Panc1 (cell line): ENCODE results near the gene TCF15.

ENCODE experiments used
- POLR2AphosphoS5 ChIP-seq: IDR thresholded peaks from 2 replicates; pipeline ENCODE4 v1.6.1; 2012; ENCODE audit warnings: mild to moderate bottlenecking, low read depth, low read length, moderate library complexity
- SIN3A ChIP-seq: IDR thresholded peaks from 2 replicates; pipeline ENCODE4 v1.6.1; 2012; ENCODE audit warnings: low read depth, mild to moderate bottlenecking, low read length, moderate library complexity, borderline replicate concordance; ENCODE audit not compliant: insufficient read depth
- TF ChIP-seq, protein P1 (sequence below): fragments of 450-650 bp; IDR thresholded peaks from 2 replicates; pipeline ENCODE4 v1.5.1; 2017; ENCODE audit warnings: mild to moderate bottlenecking

DNA sequence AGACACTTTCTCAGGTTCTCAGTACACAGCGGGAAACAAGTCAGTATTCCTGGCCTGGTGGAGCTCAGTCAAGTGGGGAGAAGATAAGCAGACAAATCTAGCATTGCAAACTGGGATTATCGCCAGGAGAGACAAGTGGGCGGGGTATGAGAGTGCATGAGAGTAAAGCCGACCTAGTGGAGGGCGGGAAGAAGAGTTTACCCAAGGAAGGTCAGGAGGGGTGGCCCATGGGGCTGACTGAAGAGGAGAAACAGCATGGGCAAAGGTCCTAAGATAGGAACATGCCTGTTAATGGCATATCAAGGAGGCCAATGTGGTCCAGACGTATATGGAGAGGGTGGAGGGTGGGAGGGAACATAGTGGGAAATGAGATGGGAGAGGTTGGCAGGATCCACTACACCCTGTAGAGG, 54.1 kb downstream of the TCF15 start:
- TF ChIP-seq, protein P1, sequence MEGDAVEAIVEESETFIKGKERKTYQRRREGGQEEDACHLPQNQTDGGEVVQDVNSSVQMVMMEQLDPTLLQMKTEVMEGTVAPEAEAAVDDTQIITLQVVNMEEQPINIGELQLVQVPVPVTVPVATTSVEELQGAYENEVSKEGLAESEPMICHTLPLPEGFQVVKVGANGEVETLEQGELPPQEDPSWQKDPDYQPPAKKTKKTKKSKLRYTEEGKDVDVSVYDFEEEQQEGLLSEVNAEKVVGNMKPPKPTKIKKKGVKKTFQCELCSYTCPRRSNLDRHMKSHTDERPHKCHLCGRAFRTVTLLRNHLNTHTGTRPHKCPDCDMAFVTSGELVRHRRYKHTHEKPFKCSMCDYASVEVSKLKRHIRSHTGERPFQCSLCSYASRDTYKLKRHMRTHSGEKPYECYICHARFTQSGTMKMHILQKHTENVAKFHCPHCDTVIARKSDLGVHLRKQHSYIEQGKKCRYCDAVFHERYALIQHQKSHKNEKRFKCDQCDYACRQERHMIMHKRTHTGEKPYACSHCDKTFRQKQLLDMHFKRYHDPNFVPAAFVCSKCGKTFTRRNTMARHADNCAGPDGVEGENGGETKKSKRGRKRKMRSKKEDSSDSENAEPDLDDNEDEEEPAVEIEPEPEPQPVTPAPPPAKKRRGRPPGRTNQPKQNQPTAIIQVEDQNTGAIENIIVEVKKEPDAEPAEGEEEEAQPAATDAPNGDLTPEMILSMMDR: no peak
- TF ChIP-seq SIN3A (no peak), POLR2AphosphoS5 (no peak)
